ENCODE measurements around the gene KRT8.
A peak's percentile ranks its signal among the peaks of the same experiment; 100 is the strongest.

Gene KRT8

GRCh38 chr12:52910248-52910883, 5.5 kb upstream of the KRT8 start:
- Histone ChIP-seq H3K27ac (no peak overlapping the region), H3K36me3 (ENCODE audit: insufficient read depth, low read length) (no peaks in the 10 kb centered on the region), H3K4me3 (no peak overlapping the region), H3K9ac (ENCODE audit: insufficient read length) (no peak overlapping the region), H3K9me3 (ENCODE audit: low read depth, low read length) (no peaks in the 10 kb centered on the region)
- no peak for DNase-seq (ENCODE audit: low read depth, low spot score)
- TF ChIP-seq POLR2AphosphoS5 (IDR thresholded peaks at IDR 0.05; ENCODE audit: borderline replicate concordance, low read depth, low read length) = no peak
- no peak for TF ChIP-seq FOXP2 (optimal IDR thresholded peaks at IDR 0.05; ENCODE audit: control extremely low read depth, extremely low read length, insufficient read depth)
- no peak for TF ChIP-seq EZH2 (IDR thresholded peaks at IDR 0.05)

GRCh38 chr12:52909796-52910195, 4.9 kb upstream of the KRT8 start:
- H3K9ac ChIP-seq (ENCODE audit: insufficient read length) = no peak overlapping the region
- H3K9me3 ChIP-seq (ENCODE audit: low read depth, low read length) = no peaks in the 10 kb centered on the region
- 0 out of 2 replicates have a peak overlapping the region, but pooled peaks have one; percentile 31 for H3K27ac ChIP-seq
- no peaks in the 10 kb centered on the region for H3K36me3 ChIP-seq (ENCODE audit: insufficient read depth, low read length)
- DNase-seq (ENCODE audit: low read depth, low spot score) = no peak
- TF ChIP-seq FOXP2 (optimal IDR thresholded peaks at IDR 0.05; ENCODE audit: control extremely low read depth, extremely low read length, insufficient read depth) = no peak
- TF ChIP-seq EZH2 (IDR thresholded peaks at IDR 0.05) = no peak
- no peak for TF ChIP-seq POLR2AphosphoS5 (IDR thresholded peaks at IDR 0.05; ENCODE audit: borderline replicate concordance, low read depth, low read length)
- H3K4me3 ChIP-seq = no peak overlapping the region

GRCh38 chr12:52909331-52909730, 4.5 kb upstream of the KRT8 start:
- TF ChIP-seq FOXP2 (optimal IDR thresholded peaks at IDR 0.05; ENCODE audit: control extremely low read depth, extremely low read length, insufficient read depth) (no peak), POLR2AphosphoS5 (IDR thresholded peaks at IDR 0.05; ENCODE audit: borderline replicate concordance, low read depth, low read length) (no peak), EZH2 (IDR thresholded peaks at IDR 0.05) (no peak)
- no peak overlapping the region for H3K4me3 ChIP-seq
- no peaks in the 10 kb centered on the region for H3K36me3 ChIP-seq (ENCODE audit: insufficient read depth, low read length)
- no peaks in the 10 kb centered on the region for H3K9me3 ChIP-seq (ENCODE audit: low read depth, low read length)
- DNase-seq (ENCODE audit: low read depth, low spot score) = no peak
- H3K9ac ChIP-seq (ENCODE audit: insufficient read length) = no peak overlapping the region
- peak overlapping the region; percentile 31; the same call in 1 of the 2 replicates for H3K27ac ChIP-seq

- H3K4me3 ChIP-seq = no peak overlapping the region
- DNase-seq (ENCODE audit: low read depth, low spot score) = no peak
- H3K36me3 ChIP-seq (ENCODE audit: insufficient read depth, low read length) = no peaks in the 10 kb centered on the region
- TF ChIP-seq EZH2 (IDR thresholded peaks at IDR 0.05) (no peak), FOXP2 (optimal IDR thresholded peaks at IDR 0.05; ENCODE audit: control extremely low read depth, extremely low read length, insufficient read depth) (no peak), POLR2AphosphoS5 (IDR thresholded peaks at IDR 0.05; ENCODE audit: borderline replicate concordance, low read depth, low read length) (no peak)
- no peak overlapping the region for H3K9ac ChIP-seq (ENCODE audit: insufficient read length)
- H3K27ac ChIP-seq = no peak overlapping the region
- no peaks in the 10 kb centered on the region for H3K9me3 ChIP-seq (ENCODE audit: low read depth, low read length)
These were observed 2.4 kb upstream of the KRT8 start for GRCh38 chr12:52907092-52907810.

- H3K9ac ChIP-seq (ENCODE audit: insufficient read length) = no peak overlapping the region
- H3K27ac ChIP-seq = no peak overlapping the region
- TF ChIP-seq EZH2 (IDR thresholded peaks at IDR 0.05) = no peak
- TF ChIP-seq POLR2AphosphoS5 (IDR thresholded peaks at IDR 0.05; ENCODE audit: borderline replicate concordance, low read depth, low read length) = no peak
- no peak for TF ChIP-seq FOXP2 (optimal IDR thresholded peaks at IDR 0.05; ENCODE audit: control extremely low read depth, extremely low read length, insufficient read depth)
- H3K4me3 ChIP-seq = no peak overlapping the region
- H3K36me3 ChIP-seq (ENCODE audit: insufficient read depth, low read length) = no peaks in the 10 kb centered on the region
- no peaks in the 10 kb centered on the region for H3K9me3 ChIP-seq (ENCODE audit: low read depth, low read length)
- DNase-seq (ENCODE audit: low read depth, low spot score) = no peak
These were observed 1.3 kb upstream of the KRT8 start for GRCh38 chr12:52906191-52906601.

- no peak overlapping the region for H3K27ac ChIP-seq
- H3K4me3 ChIP-seq = no peak overlapping the region
- no peak for DNase-seq (ENCODE audit: low read depth, low spot score)
- H3K9ac ChIP-seq (ENCODE audit: insufficient read length) = no peak overlapping the region
- H3K9me3 ChIP-seq (ENCODE audit: low read depth, low read length) = no peaks in the 10 kb centered on the region
- no peaks in the 10 kb centered on the region for H3K36me3 ChIP-seq (ENCODE audit: insufficient read depth, low read length)
- TF ChIP-seq EZH2 (IDR thresholded peaks at IDR 0.05) (no peak), POLR2AphosphoS5 (IDR thresholded peaks at IDR 0.05; ENCODE audit: borderline replicate concordance, low read depth, low read length) (no peak), FOXP2 (optimal IDR thresholded peaks at IDR 0.05; ENCODE audit: control extremely low read depth, extremely low read length, insufficient read depth) (no peak)
These were observed 894 bp downstream of the KRT8 start for GRCh38 chr12:52903855-52904508.

GRCh38 chr12:52903285-52903854, 1.5 kb downstream of the KRT8 start:
- TF ChIP-seq FOXP2 (optimal IDR thresholded peaks at IDR 0.05; ENCODE audit: control extremely low read depth, extremely low read length, insufficient read depth) (no peak), POLR2AphosphoS5 (IDR thresholded peaks at IDR 0.05; ENCODE audit: borderline replicate concordance, low read depth, low read length) (no peak), EZH2 (IDR thresholded peaks at IDR 0.05) (no peak)

More at GRCh38 chr12:52903285-52903854, 1.5 kb downstream of the KRT8 start:
- no peaks in the 10 kb centered on the region for H3K9me3 ChIP-seq (ENCODE audit: low read depth, low read length)
- DNase-seq (ENCODE audit: low read depth, low spot score) = no peak
- H3K36me3 ChIP-seq (ENCODE audit: insufficient read depth, low read length) = no peaks in the 10 kb centered on the region
- no peak overlapping the region for H3K4me3 ChIP-seq
- no peak overlapping the region for H3K27ac ChIP-seq
- no peak overlapping the region for H3K9ac ChIP-seq (ENCODE audit: insufficient read length)

Measured in SK-N-MC (cell line).